Vagina (tissue), 2 donors: Measurements from ENCODE around the gene TSC2. TPM values are rescaled to one million over a fixed set of nuclear protein-coding genes. Genes with fewer than 3 reads are reported as not detected.
"Not testable (repeated sequence)": the region's sequence is repeated elsewhere in the genome, so short reads cannot be mapped to it uniquely, and the experiment has no call there.

Experiments
- DNase-seq, 2 donors: peaks; one replicate each; pipeline ENCODE4 v3.0.0-alpha.2; 2017; ENCODE audit errors: extremely low spot score in 2 of 2
- H3K27ac ChIP-seq: fragments of 200-600 bp; sonication (generic); one replicate; pipeline ENCODE4 v1.5.1; 2019
- H3K27me3 ChIP-seq: fragments of 200-600 bp; sonication (generic); one replicate; pipeline ENCODE4 v1.5.1; 2019
- H3K36me3 ChIP-seq, 2 donors: fragments of 200-600 bp; sonication (generic); one replicate each; pipeline ENCODE4 v1.5.1; 2017 to 2019
- H3K4me1 ChIP-seq: fragments of 200-600 bp; sonication (generic); one replicate; pipeline ENCODE4 v1.5.1; 2019
- H3K4me3 ChIP-seq, 2 donors: fragments of 200-600 bp; sonication (generic); 1 replicate in 1 of 2; 2 replicates in 1 of 2; pipeline ENCODE4 v1.5.1; 2016 to 2019
- H3K9me3 ChIP-seq: fragments of 200-600 bp; sonication (generic); one replicate; pipeline ENCODE4 v1.5.1; 2019
- POLR2A ChIP-seq, 2 donors: fragments of 450-650 bp; IDR thresholded peaks; one replicate each; pipeline ENCODE4 v1.6.1; 2017; ENCODE audit warnings: antibody characterized with exemption in 2 of 2, mild to moderate bottlenecking in 2 of 2, moderate library complexity in 2 of 2
- POLR2AphosphoS5 ChIP-seq, 2 donors: sonication (generic); formaldehyde crosslinking; IDR thresholded peaks; one replicate each; pipeline ENCODE4 v1.9.0; 2017; ENCODE audit warnings: antibody characterized with exemption in 2 of 2, mild to moderate bottlenecking in 2 of 2, low read depth in 1 of 2; ENCODE audit not compliant: insufficient read depth in 1 of 2
- intact Hi-C: fragments of 100-400 bp; cut with DNase I; formaldehyde crosslinking; loops from one replicate; pipeline ENCODE4 v1.15.1; 2023
- total RNA-seq: library from RNA; depleted of rRNA; stranded (reverse); fragments of >200 nt; gene quantifications from one replicate; pipeline ENCODE4 v1.2.3, GENCODE V29; 2016
- TF ChIP-seq, protein P1 (sequence below), 3 experiments: fragments of 450-650 bp in 2 of 3; fragments of 200-600 bp in 1 of 3; sonication (generic) in 1 of 3; IDR thresholded peaks; one replicate each; pipeline ENCODE4 v1.5.1; 2017 to 2019; ENCODE audit warnings: antibody characterized with exemption in 3 of 3, mild to moderate bottlenecking in 2 of 3, moderate library complexity in 2 of 3

TSC2 gene
- total RNA-seq, 1 donor from 2014 or later: 78.6 TPM

GRCh38 chr16:2033057-2033908 is 14.5 kb upstream of the TSC2 start:
- no peak for TF ChIP-seq POLR2A (IDR thresholded peaks at IDR 0.05)
- peak in 1 of 2 donors; percentile 71 for TF ChIP-seq POLR2AphosphoS5 (IDR thresholded peaks at IDR 0.05; ENCODE audit: insufficient read depth in 1 of 2, low read depth in 1 of 2)
- intact Hi-C loops: no loop called here
- no peak for DNase-seq

GRCh38 chr16:2033909-2034695 is 13.7 kb upstream of the TSC2 start:
- intact Hi-C loops: not testable (repeated sequence)

More at GRCh38 chr16:2033057-2033908, 14.5 kb upstream of the TSC2 start:
- peak overlapping the region; percentile 89 for H3K27ac ChIP-seq
- H3K27me3 ChIP-seq: no peaks in the 10 kb centered on the region
- no peaks in the 10 kb centered on the region for H3K9me3 ChIP-seq
- peaks cover 92% of the 10 kb centered on the region for H3K4me1 ChIP-seq
- H3K36me3 ChIP-seq: no peaks in the 10 kb centered on the region
- H3K4me3 ChIP-seq: peak overlapping the region; percentile 35 to 41

DNA sequence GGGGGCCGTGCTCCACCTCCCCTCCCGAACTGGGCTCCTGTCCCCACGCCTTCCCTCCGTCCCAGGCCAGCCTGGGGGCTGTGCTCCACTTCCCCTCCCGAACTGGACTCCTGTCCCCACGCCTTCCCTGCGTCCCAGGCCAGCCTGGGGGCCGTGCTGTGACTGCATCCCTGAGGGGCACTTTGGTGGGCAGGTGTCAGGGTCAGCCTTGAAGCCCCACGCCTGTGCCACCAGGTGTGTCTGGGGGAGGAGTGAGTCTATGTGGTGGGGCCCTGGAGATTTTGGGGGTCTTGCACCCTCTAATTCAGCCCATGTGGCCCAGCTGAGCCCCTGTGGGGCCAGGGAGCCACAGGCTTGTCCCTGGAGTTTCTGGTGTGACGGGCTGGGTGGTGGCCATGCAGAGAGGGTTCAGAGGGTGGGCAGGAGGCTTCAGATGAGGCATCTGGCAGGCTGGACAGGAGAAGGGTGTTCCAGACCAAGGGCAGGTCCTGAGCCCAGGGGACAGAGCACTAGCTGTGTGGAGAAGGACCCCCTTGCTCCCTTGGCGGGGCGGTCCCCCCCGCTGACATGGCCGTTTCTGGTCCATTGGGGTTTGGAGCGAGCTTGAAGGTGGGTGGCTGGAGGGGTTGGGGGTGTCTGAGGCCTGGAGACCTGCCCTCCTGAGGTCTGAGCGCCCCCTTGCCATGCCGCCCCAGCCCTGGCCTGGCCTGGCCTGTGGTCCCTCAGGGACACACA is 12.9 kb upstream of the TSC2 start:
- Histone ChIP-seq H3K27ac (peak overlapping the region; percentile 91), H3K4me1 (peaks cover 93% of the 10 kb centered on the region), H3K9me3 (no peaks in the 10 kb centered on the region), H3K27me3 (no peaks in the 10 kb centered on the region), H3K4me3 (peak overlapping the region in 1 of 2 donors; percentile 23), H3K36me3 (no peaks in the 10 kb centered on the region)
- no peak for DNase-seq
- TF ChIP-seq POLR2A (IDR thresholded peaks at IDR 0.05) (no peak), POLR2AphosphoS5 (IDR thresholded peaks at IDR 0.05; ENCODE audit: insufficient read depth in 1 of 2, low read depth in 1 of 2) (no peak)
- TF ChIP-seq, protein P1, sequence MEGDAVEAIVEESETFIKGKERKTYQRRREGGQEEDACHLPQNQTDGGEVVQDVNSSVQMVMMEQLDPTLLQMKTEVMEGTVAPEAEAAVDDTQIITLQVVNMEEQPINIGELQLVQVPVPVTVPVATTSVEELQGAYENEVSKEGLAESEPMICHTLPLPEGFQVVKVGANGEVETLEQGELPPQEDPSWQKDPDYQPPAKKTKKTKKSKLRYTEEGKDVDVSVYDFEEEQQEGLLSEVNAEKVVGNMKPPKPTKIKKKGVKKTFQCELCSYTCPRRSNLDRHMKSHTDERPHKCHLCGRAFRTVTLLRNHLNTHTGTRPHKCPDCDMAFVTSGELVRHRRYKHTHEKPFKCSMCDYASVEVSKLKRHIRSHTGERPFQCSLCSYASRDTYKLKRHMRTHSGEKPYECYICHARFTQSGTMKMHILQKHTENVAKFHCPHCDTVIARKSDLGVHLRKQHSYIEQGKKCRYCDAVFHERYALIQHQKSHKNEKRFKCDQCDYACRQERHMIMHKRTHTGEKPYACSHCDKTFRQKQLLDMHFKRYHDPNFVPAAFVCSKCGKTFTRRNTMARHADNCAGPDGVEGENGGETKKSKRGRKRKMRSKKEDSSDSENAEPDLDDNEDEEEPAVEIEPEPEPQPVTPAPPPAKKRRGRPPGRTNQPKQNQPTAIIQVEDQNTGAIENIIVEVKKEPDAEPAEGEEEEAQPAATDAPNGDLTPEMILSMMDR (IDR thresholded peaks at IDR 0.05): no peak
- intact Hi-C loops: no loop called here

More at GRCh38 chr16:2033909-2034695, 13.7 kb upstream of the TSC2 start:
- H3K27me3 ChIP-seq, H3K9me3 ChIP-seq, DNase-seq, H3K36me3 ChIP-seq: not testable (repeated sequence)
- Histone ChIP-seq H3K27ac (peak overlapping the region; percentile 91), H3K4me3 (peak overlapping the region; percentile 35 to 41), H3K4me1 (peaks cover 93% of the 10 kb centered on the region)

DNA sequence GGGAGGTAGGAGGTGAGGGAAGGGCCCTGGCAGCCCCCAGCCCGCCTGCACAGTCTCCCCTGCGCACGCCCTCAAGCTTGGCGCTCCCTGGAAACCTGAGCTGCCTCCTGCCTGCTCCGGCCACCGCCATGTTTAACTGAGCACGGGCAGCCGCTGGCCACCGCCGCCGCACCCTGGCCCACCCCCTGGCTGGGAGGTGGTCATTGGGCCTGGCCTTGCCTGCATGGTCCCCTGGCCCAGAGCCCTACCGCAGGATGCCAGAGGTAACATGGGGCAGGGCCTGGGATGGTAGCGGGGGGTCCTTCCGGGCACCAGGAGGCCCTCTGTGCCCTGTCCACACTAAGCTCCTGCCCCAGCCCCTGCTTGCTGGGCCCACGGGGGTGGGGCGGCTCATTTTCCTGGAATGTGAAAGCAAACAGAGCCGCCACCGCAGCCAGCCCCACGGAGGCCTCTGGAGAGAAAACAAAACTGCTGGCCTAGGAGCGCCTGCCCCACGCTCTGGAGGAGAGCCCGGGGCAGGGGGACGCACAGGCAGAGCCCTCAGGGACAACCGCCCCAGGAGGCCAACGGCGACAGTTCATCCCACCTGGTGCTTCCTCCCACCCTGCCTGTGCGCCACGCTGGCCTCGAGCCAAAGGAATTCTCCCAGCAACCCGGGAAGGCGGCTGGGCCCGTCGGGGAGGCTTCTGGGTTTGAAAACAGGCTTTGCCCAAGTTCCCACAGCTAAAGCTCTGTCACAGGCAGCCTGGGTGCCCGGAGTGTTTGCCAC is 12.2 kb upstream of the TSC2 start:
- Histone ChIP-seq H3K9me3 (no peaks in the 10 kb centered on the region), H3K27me3 (no peaks in the 10 kb centered on the region), H3K4me3 (peak overlapping the region; percentile 23 to 40), H3K36me3 (no peaks in the 10 kb centered on the region), H3K27ac (peak overlapping the region; percentile 91), H3K4me1 (peaks cover 94% of the 10 kb centered on the region)
- DNase-seq: no peak
- intact Hi-C loops: no loop called here
- TF ChIP-seq POLR2AphosphoS5 (IDR thresholded peaks at IDR 0.05; ENCODE audit: insufficient read depth in 1 of 2, low read depth in 1 of 2) (peak in 1 of 2 donors; percentile 71), POLR2A (IDR thresholded peaks at IDR 0.05) (no peak)
- TF ChIP-seq, protein P1 (IDR thresholded peaks at IDR 0.05): no peak

- H3K9me3 ChIP-seq: no peaks in the 10 kb centered on the region
- DNase-seq: no peak
- no peaks in the 10 kb centered on the region for H3K27me3 ChIP-seq
- intact Hi-C loops: no loop called here
- no peaks in the 10 kb centered on the region for H3K36me3 ChIP-seq
- peak overlapping the region; percentile 23 to 40 for H3K4me3 ChIP-seq
- TF ChIP-seq POLR2AphosphoS5 (IDR thresholded peaks at IDR 0.05; ENCODE audit: insufficient read depth in 1 of 2, low read depth in 1 of 2): no peak
- TF ChIP-seq POLR2A (IDR thresholded peaks at IDR 0.05): no peak
- TF ChIP-seq, protein P1 (IDR thresholded peaks at IDR 0.05): no peak
- H3K4me1 ChIP-seq: peaks cover 94% of the 10 kb centered on the region
- peak overlapping the region; percentile 91 for H3K27ac ChIP-seq
Measured at GRCh38 chr16:2036200-2036966, 11.4 kb upstream of the TSC2 start.
